Ovary (tissue), 9 donors: ENCODE results near the gene CEP112. TPM values are rescaled to one million over a fixed set of nuclear protein-coding genes. Genes with fewer than 3 reads are reported as not detected.

Experiments
- DNase-seq, 5 donors: peaks; one replicate each; pipeline ENCODE4 v3.0.0-alpha.2; 2019 to 2020
- H3K27ac ChIP-seq, 2 donors: fragments of 200-600 bp; one replicate each; pipeline versions ENCODE4 v1.5.1 to v1.8.0; 2019 to 2022
- H3K27me3 ChIP-seq: fragments of 200-600 bp; one replicate; pipeline ENCODE4 v1.8.0; 2022
- H3K36me3 ChIP-seq: fragments of 200-600 bp; sonication (generic); one replicate; pipeline ENCODE4 v1.5.1; 2019
- H3K4me1 ChIP-seq: one replicate; pipeline ENCODE4 v1.8.1; 2013; ENCODE audit warnings: mild to moderate bottlenecking, moderate library complexity; ENCODE audit not compliant: insufficient read depth
- H3K4me3 ChIP-seq: fragments of 200-600 bp; sonication (generic); one replicate; pipeline ENCODE4 v1.5.1; 2017
- H3K9me3 ChIP-seq, 2 donors: fragments of 200-600 bp in 1 of 2; sonication (generic) in 1 of 2; one replicate each; pipeline versions ENCODE4 v1.5.1 to v1.8.1; 2013 to 2019; ENCODE audit warnings: mild to moderate bottlenecking in 1 of 2, moderate library complexity in 1 of 2
- CTCF ChIP-seq, 3 donors: fragments of 450-650 bp in 2 of 3; fragments of 200-600 bp in 1 of 3; IDR thresholded peaks; one replicate each; pipeline versions ENCODE4 v1.5.1 to v1.8.0; 2016 to 2022; ENCODE audit warnings: antibody characterized with exemption in 3 of 3, mild to moderate bottlenecking in 1 of 3
- EP300 ChIP-seq: sonication (generic); formaldehyde crosslinking; IDR thresholded peaks from one replicate; pipeline ENCODE4 v1.6.1; 2017; ENCODE audit warnings: antibody characterized with exemption
- POLR2A ChIP-seq: fragments of 450-650 bp; IDR thresholded peaks from one replicate; pipeline ENCODE4 v1.6.1; 2017; ENCODE audit warnings: antibody characterized with exemption, mild to moderate bottlenecking, moderate library complexity
- WGBS, 3 donors: extraction: QIAGEN DNeasy Blood & Tissue Kit in 1 of 3; methylation state at CpG; one replicate each; pipeline versions ENCODE4 v1.1.5 to v1.1.7; 2013 to 2017; 5-methylcytosine and 5-hydroxymethylcytosine counted together
- intact Hi-C, 4 donors: fragments of 100-400 bp; cut with DNase I; formaldehyde crosslinking; loops; one replicate each; pipeline versions ENCODE4 v1.11.0 to v1.15.1; 2022 to 2023
- polyA plus RNA-seq, 2 donors: library from polyadenylated mRNA; stranded (reverse); fragments of 200-250 nt in 1 of 2; fragments of 350-450 nt in 1 of 2; fragmentation: Illumina TruSeq in 1 of 2; extraction: RNeasy Lipid Tissue Mini Kit (QIAGEN cat#74804) in 1 of 2; gene quantifications; one replicate each; pipeline ENCODE4 v1.2.3, GENCODE V29; 2013 to 2014
- total RNA-seq, 7 donors: library from RNA; depleted of rRNA in 2 of 7; stranded (reverse); fragments of >200 nt in 2 of 7; fragmentation: NEBNext Ultra II Directional in 3 of 7; extraction: Animal tissue kit (Norgen Biotek cat#: 25700) in 3 of 7; gene quantifications; one replicate each; pipeline versions ENCODE4 v1.1.0 to v1.2.4, GENCODE V29; 2016 to 2023
- donor health status: DM: no; HTN: no; CAD: no; lungs with moderate emphysema.
- donor health status: DM: no; HTN: no; CAD: no.
- donor health status: Bipolar disorder and iron deficiency.
- donor health status: DM: yes; HTN: yes; CAD: no.
- donor health status: DM: no; HTN: no; CAD: no.
- donor health status: DM: yes; HTN: yes; CAD: no.

Gene CEP112
- total and polyA plus RNA-seq, 9 donors = 9.3 to 25.5 (median 16.9) TPM

GRCh38 chr17:65633146-65633881, 558.6 kb downstream of the CEP112 start:
- no peaks in the 10 kb centered on the region for H3K27me3 ChIP-seq
- no peak for TF ChIP-seq POLR2A
- no peak for TF ChIP-seq CTCF (IDR thresholded peaks at IDR 0.05)
- no peak for TF ChIP-seq EP300
- intact Hi-C loops = no loop called here
- H3K4me3 ChIP-seq = no peak overlapping the region
- H3K27ac ChIP-seq = no peak overlapping the region
- no peaks in the 10 kb centered on the region for H3K9me3 ChIP-seq
- no peaks in the 10 kb centered on the region for H3K36me3 ChIP-seq
- WGBS, 3 donors = 90 to 96% (median 92%) methylated on average over 8 of the region's 8 CpGs
- no peaks in the 10 kb centered on the region for H3K4me1 ChIP-seq
- DNase-seq = no peak

DNA sequence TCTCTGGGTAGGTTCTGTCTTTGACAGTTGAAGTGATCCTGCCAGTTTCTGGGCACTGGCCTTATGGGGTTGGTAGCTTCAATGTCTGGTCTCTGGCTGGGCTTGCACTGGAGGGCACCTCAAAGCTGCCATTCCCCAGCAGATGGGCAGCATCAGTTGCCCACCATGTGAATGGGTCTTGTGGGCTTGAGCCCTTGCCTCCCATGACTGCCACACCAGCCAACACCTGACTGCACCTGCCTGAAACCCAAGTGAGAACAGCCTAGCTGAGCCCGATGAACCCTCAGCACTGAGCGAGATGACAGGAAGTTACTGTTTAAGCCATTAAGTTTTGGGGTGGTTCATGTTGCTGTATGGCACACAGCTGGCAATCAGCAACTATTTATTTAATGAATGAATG, 561.4 kb downstream of the CEP112 start:
- no peaks in the 10 kb centered on the region for H3K36me3 ChIP-seq
- H3K4me3 ChIP-seq = no peak overlapping the region
- WGBS, 3 donors = 96 to 98% (median 97%) methylated on average over 2 of the region's 2 CpGs
- H3K27me3 ChIP-seq = no peaks in the 10 kb centered on the region
- no peak for TF ChIP-seq EP300
- no peak for TF ChIP-seq POLR2A
- TF ChIP-seq CTCF (IDR thresholded peaks at IDR 0.05) = no peak
- H3K4me1 ChIP-seq = peaks cover 12% of the 10 kb centered on the region
- no peaks in the 10 kb centered on the region for H3K9me3 ChIP-seq
- H3K27ac ChIP-seq = no peak overlapping the region
- intact Hi-C loops = no loop called here
- no peak for DNase-seq

- no peak for DNase-seq
- intact Hi-C loops = no loop called here
- no peaks in the 10 kb centered on the region for H3K27me3 ChIP-seq
- H3K9me3 ChIP-seq = no peaks in the 10 kb centered on the region
- H3K4me3 ChIP-seq = no peak overlapping the region
- no peak overlapping the region for H3K27ac ChIP-seq
- peaks cover 12% of the 10 kb centered on the region for H3K4me1 ChIP-seq
- H3K36me3 ChIP-seq = no peaks in the 10 kb centered on the region
- WGBS, 3 donors = 83 to 89% (median 88%) methylated on average over 5 of the region's 5 CpGs
- TF ChIP-seq EP300 (no peak), POLR2A (no peak), CTCF (IDR thresholded peaks at IDR 0.05) (no peak)
Measured at GRCh38 chr17:65629234-65629690, 562.7 kb downstream of the CEP112 start.

DNA sequence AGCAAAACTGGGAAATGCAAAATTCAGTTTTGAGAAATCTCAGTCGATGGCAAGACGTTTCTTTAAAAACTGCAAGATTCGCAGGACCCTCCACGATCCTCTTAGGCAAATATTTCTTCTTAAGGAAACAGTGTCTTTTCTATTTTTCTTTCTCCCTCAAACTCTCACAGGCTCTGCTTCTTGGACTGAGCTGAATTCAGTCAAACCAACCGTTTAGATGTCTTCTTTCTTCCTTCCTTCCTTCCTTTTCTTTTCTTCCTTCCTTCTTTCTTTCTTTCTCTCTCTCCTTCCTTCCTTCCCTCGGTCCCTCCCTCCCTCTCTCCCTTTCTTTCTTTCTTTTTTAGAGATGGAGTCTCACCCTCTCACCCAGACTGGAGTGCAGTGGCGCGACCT, 563.3 kb downstream of the CEP112 start:
- peaks cover 12% of the 10 kb centered on the region for H3K4me1 ChIP-seq
- H3K36me3 ChIP-seq = no peaks in the 10 kb centered on the region
- H3K4me3 ChIP-seq = no peak overlapping the region
- TF ChIP-seq CTCF (IDR thresholded peaks at IDR 0.05) = no peak
- TF ChIP-seq EP300 = no peak
- no peak for TF ChIP-seq POLR2A
- H3K27me3 ChIP-seq = no peaks in the 10 kb centered on the region
- H3K9me3 ChIP-seq = no peaks in the 10 kb centered on the region
- 32 to 42% (median 36%) methylated on average over 8 of the region's 8 CpGs for WGBS, 3 donors
- intact Hi-C loops = no loop called here
- no peak for DNase-seq
- peak overlapping the region in 1 of 2 donors; percentile 37 for H3K27ac ChIP-seq
